OCI-LY3 (cell line): ENCODE data around the gene TEAD1.

Source experiments
- H2AFZ ChIP-seq: fragments of 200-600, 300-600 bp; shearing (Covaris generic); 2 replicates; pipeline ENCODE4 v1.6.0; 2014; ENCODE audit warnings: antibody characterized with exemption, low read depth, low read length
- H3K27ac ChIP-seq: fragments of 200-600, 300-600 bp; sonication (generic); 2 replicates; pipeline ENCODE4 v1.5.1; 2014; ENCODE audit warnings: mild to moderate bottlenecking, low read length, moderate library complexity, mixed read lengths
- H3K27me3 ChIP-seq: fragments of 200-600, 300-600 bp; sonication (generic); 2 replicates; pipeline ENCODE4 v1.6.1; 2014; ENCODE audit warnings: low read depth, low read length, mixed read lengths
- H3K36me3 ChIP-seq: fragments of 200-600, 300-600 bp; sonication (generic); replicated peaks from 2 replicates; pipeline ENCODE3; 2014; ENCODE audit warnings: low read depth, low read length, mixed read lengths
- H3K4me1 ChIP-seq: fragments of 300-600, 200-600 bp; sonication (generic); 2 replicates; pipeline ENCODE4 v1.6.1; 2014; ENCODE audit warnings: low read length, mixed read lengths
- H3K4me2 ChIP-seq: fragments of 200-600, 300-600 bp; sonication (generic); 2 replicates; pipeline ENCODE4 v1.6.1; 2014; ENCODE audit warnings: low read length, mixed read lengths
- H3K4me3 ChIP-seq: fragments of 300-600, 200-600 bp; sonication (generic); 2 replicates; pipeline ENCODE4 v1.5.1; 2014; ENCODE audit warnings: antibody characterized with exemption, mild to moderate bottlenecking, low read length, moderate library complexity
- H3K79me2 ChIP-seq: fragments of 300-600, 200-600 bp; shearing (Covaris generic); 2 replicates; pipeline ENCODE4 v1.6.1; 2014; ENCODE audit warnings: mild to moderate bottlenecking, low read length, mixed read lengths
- H3K9ac ChIP-seq: fragments of 300-600, 200-600 bp; shearing (Covaris generic); 2 replicates; pipeline ENCODE4 v1.6.0; 2014; ENCODE audit warnings: mild to moderate bottlenecking, low read length, moderate library complexity
- H3K9me3 ChIP-seq: fragments of 200-600, 300-600 bp; shearing (Covaris generic); 2 replicates; pipeline ENCODE4 v1.6.1; 2014; ENCODE audit warnings: low read length, mixed read lengths; ENCODE audit not compliant: insufficient read depth
- H4K20me1 ChIP-seq: fragments of 200-600, 300-600 bp; sonication (generic); 2 replicates; pipeline ENCODE4 v1.6.1; 2016; ENCODE audit warnings: low read length, mixed read lengths; ENCODE audit not compliant: insufficient read depth
- EZH2phosphoT487 ChIP-seq: fragments of 200-600 bp; shearing (Covaris generic); IDR thresholded peaks from 2 replicates; pipeline ENCODE4 v1.6.1; 2018; ENCODE audit warnings: antibody characterized with exemption, mixed run types, low read depth
- TF ChIP-seq, protein P1 (sequence below): fragments of 200-600, 300-600 bp; sonication (generic); IDR thresholded peaks from 2 replicates; pipeline ENCODE4 v1.5.1; 2014; ENCODE audit warnings: antibody characterized with exemption, low read length, low read depth

The TEAD1 gene

DNA sequence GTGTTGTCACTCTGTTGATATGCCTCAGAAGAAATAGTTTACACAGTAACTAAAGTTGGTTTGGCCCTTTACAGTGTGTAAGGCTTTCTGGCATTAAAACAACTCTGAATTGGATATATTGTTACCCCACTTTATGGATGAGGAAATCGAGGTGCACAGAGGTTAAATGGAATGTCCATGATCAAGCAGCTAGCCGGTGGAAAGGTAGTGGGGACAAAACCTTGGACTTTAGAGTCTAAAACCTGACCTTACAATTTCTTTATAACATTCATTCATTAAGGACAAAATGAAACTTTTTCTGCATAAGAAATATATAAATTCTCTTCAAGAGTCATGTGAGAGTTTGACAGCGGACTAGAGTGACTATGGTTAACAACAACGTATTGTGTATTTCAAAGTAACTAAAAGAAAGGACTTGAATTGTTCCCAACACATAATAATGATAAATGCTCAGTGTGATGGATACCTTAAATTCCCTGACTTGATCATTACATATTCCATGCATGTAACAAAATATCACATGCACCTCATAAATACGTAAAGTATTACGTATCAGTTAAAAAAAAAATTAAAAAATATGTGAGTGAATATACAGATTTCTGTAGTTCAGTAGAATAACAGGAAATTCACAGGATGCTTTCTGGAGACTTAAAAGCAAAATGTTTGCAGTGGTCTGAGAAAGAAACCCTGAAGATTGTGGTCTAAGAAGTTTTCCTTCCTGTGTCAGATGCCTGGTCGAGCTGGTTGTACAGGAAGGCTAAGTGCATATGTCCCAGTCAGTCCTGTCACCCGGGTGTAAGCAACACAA is 51.0 kb downstream of the TEAD1 start:
- Histone ChIP-seq H3K4me3 (no peak overlapping the region), H3K27ac (no peak overlapping the region), H3K4me1 (peaks cover 7% of the 10 kb centered on the region)

DNA sequence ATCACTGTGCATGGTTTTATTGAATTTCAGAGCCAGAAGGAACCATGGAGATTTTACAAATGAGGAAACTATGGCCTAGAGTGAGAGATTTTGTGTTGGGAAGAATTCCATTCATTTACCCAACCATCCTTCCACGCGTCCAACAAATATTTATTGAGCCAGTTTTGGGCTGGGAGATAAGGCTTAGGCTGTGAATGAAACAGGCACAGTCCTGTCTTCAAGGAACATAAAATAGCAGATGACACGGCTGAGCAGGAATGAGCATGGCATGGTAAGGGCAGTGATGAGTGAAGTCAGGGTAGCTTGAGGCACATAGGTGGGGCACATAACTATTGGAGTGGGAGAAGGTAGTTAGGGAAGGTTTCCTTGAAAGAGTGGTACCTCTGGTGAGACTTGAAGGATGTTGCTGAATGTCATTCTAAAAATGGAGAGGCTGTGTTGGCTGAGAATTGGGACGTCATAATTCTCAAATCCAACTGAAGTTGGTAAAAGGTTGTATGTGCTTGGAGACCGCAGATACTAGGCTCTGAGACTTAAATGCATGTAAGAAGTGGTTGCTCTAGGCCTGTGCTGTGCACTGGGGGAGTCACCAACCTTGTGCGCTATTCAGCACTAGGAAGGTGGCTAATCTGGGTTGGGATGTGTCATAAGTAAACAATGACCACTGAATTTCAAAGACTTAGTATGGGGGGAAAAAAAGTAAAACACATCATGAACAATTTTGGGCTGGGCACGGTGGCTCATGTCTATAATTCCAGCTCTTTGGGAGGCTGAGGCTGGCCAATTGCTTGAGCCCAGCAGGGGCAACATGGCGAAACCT is 51.9 kb downstream of the TEAD1 start:
- no peaks in the 10 kb centered on the region for H3K36me3 ChIP-seq
- H2AFZ ChIP-seq = no peak overlapping the region
- H3K4me1 ChIP-seq = peaks cover 7% of the 10 kb centered on the region
- H3K4me3 ChIP-seq = no peak overlapping the region
- no peaks in the 10 kb centered on the region for H3K79me2 ChIP-seq
- H4K20me1 ChIP-seq = no peaks in the 10 kb centered on the region
- no peak overlapping the region for H3K9ac ChIP-seq
- H3K4me2 ChIP-seq = no peak overlapping the region
- H3K9me3 ChIP-seq = no peaks in the 10 kb centered on the region
- H3K27ac ChIP-seq = no peak overlapping the region
- peaks cover 30% of the 10 kb centered on the region for H3K27me3 ChIP-seq
- no peak for TF ChIP-seq EZH2phosphoT487
- TF ChIP-seq, protein P1, sequence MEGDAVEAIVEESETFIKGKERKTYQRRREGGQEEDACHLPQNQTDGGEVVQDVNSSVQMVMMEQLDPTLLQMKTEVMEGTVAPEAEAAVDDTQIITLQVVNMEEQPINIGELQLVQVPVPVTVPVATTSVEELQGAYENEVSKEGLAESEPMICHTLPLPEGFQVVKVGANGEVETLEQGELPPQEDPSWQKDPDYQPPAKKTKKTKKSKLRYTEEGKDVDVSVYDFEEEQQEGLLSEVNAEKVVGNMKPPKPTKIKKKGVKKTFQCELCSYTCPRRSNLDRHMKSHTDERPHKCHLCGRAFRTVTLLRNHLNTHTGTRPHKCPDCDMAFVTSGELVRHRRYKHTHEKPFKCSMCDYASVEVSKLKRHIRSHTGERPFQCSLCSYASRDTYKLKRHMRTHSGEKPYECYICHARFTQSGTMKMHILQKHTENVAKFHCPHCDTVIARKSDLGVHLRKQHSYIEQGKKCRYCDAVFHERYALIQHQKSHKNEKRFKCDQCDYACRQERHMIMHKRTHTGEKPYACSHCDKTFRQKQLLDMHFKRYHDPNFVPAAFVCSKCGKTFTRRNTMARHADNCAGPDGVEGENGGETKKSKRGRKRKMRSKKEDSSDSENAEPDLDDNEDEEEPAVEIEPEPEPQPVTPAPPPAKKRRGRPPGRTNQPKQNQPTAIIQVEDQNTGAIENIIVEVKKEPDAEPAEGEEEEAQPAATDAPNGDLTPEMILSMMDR = no peak

More for the DNA sequence above, 51.0 kb downstream of the TEAD1 start:
- no peak overlapping the region for H3K9ac ChIP-seq
- H3K9me3 ChIP-seq = no peaks in the 10 kb centered on the region
- H3K36me3 ChIP-seq = no peaks in the 10 kb centered on the region
- H2AFZ ChIP-seq = no peak overlapping the region
- no peaks in the 10 kb centered on the region for H4K20me1 ChIP-seq
- H3K79me2 ChIP-seq = no peaks in the 10 kb centered on the region
- TF ChIP-seq, protein P1 = no peak
- TF ChIP-seq EZH2phosphoT487 = no peak
- H3K4me2 ChIP-seq = no peak overlapping the region
- H3K27me3 ChIP-seq = peaks cover 30% of the 10 kb centered on the region

DNA sequence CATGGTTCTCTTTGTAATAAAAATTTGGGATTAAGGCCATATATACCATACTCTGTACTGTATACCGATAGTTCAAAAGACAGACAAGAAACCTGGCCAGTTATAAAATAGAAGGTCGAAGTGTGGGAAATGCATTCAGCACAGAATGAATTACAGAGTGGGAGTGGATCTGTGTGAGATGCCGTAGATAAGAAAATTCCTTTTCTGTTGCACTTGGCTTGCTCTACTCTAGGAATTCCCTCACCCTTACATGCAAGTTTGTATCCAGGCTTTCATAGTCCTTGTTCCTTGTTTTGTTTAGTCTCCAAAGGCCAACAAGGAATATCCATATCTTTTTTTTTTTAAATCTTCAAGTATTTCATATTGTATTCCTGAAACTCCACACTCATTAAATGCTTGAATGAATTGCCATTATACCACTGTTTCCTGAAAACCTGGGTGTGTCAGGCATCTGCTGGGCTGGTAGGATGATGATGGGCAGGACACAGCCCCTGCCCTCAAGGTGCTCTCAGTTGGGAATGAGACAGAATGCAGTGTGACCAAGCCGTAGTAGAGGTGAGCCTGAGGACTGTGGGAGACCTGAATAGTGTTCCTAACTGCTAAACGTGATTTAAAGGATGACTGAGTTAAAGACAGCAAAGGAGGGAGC is 53.5 kb downstream of the TEAD1 start:
- Histone ChIP-seq H3K9me3 (no peaks in the 10 kb centered on the region), H3K36me3 (no peaks in the 10 kb centered on the region), H3K27ac (no peak overlapping the region), H3K4me1 (peaks cover 7% of the 10 kb centered on the region), H4K20me1 (no peaks in the 10 kb centered on the region), H2AFZ (no peak overlapping the region), H3K79me2 (no peaks in the 10 kb centered on the region), H3K27me3 (peaks cover 15% of the 10 kb centered on the region), H3K4me3 (no peak overlapping the region), H3K4me2 (no peak overlapping the region), H3K9ac (no peak overlapping the region)
- TF ChIP-seq, protein P1 = no peak
- no peak for TF ChIP-seq EZH2phosphoT487

DNA sequence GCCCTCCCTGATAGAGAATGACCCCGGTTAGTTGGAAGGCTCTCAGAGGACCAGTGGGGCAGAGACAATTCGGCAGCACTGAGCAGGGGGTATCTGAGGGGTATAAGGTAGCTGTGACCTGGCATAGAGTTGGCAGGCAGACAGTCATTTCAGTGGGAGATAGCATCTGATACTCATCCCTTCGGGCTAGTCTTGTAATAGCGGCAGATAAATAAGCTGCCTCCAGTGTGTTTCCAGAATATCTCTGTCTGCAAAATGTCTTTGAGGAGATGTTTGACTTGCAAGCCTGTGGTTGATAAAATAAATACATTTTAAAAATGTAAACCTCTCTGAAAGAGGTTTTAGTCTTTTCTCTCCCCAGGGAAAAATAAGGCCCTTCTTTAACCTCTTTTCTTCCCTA is 54.2 kb downstream of the TEAD1 start:
- Histone ChIP-seq H3K79me2 (no peaks in the 10 kb centered on the region), H3K9me3 (no peaks in the 10 kb centered on the region), H3K27ac (no peak overlapping the region), H3K4me2 (no peak overlapping the region), H3K4me3 (no peak overlapping the region), H3K9ac (no peak overlapping the region), H3K36me3 (no peaks in the 10 kb centered on the region), H3K4me1 (peaks cover 7% of the 10 kb centered on the region), H2AFZ (no peak overlapping the region), H4K20me1 (no peaks in the 10 kb centered on the region), H3K27me3 (peaks cover 9% of the 10 kb centered on the region; the same call in 1 of the 2 replicates)
- TF ChIP-seq EZH2phosphoT487 = no peak
- TF ChIP-seq, protein P1 = no peak
